ENCODE measurements around the gene MYRFL.
A peak's percentile ranks its signal among the peaks of the same experiment; 100 is the strongest.

The MYRFL gene

DNA sequence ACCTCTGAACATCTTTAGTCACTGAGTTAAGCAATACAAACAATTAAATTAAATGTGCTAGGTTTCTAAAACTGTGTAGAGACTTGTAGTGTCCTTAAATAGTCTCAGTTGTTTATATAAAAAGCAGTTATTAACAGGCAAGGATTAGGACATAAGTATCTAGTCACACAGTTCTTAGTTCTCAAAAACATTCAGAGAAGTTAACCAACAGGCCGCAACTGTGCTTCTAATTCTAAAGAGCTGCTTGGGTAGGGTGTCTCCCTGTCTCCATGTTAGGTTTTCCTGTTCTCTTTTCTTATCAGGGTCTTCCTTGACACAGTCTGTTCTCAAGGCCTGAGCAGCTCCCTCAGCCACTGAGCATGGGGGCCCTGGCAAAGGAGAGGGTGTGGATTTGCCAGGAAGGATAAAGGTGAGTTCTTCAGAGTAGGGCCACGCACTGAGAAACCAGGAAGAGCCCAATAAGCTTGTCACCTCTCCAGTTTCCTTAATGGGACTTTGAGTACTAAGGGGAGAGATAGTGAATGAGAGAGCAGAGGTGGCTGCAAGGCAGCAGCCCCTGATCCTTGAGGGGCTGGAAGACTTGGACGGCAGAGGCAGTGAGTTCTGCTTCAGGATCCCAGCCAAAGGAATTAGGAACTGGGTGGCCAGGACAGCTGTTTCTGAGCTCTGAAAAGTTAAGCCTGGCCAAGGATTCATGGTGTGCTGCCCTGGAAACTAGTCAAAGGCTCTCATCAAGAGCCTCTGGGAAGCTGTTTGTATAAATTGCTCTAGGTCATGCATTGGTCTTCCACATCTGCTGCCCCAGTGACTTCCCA lies 177.3 kb downstream of the MYRFL start:
- H3K27me3 Mint-ChIP-seq (ENCODE audit: low read depth), result no peaks in the 10 kb centered on the region
- H3K36me3 Mint-ChIP-seq (ENCODE audit: low read depth), result no peaks in the 10 kb centered on the region
- peak overlapping the region; percentile 66 to 80 (median 78) for H3K27ac Mint-ChIP-seq
- H3K4me1 Mint-ChIP-seq, result peaks cover 20% of the 10 kb centered on the region
- peaks cover 4% of the 10 kb centered on the region for H3K9me3 Mint-ChIP-seq
- peak overlapping the region; percentile 5 to 52 (median 32) for H3K4me3 Mint-ChIP-seq
- TF ChIP-seq, protein P1, sequence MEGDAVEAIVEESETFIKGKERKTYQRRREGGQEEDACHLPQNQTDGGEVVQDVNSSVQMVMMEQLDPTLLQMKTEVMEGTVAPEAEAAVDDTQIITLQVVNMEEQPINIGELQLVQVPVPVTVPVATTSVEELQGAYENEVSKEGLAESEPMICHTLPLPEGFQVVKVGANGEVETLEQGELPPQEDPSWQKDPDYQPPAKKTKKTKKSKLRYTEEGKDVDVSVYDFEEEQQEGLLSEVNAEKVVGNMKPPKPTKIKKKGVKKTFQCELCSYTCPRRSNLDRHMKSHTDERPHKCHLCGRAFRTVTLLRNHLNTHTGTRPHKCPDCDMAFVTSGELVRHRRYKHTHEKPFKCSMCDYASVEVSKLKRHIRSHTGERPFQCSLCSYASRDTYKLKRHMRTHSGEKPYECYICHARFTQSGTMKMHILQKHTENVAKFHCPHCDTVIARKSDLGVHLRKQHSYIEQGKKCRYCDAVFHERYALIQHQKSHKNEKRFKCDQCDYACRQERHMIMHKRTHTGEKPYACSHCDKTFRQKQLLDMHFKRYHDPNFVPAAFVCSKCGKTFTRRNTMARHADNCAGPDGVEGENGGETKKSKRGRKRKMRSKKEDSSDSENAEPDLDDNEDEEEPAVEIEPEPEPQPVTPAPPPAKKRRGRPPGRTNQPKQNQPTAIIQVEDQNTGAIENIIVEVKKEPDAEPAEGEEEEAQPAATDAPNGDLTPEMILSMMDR (IDR thresholded peaks at IDR 0.05; ENCODE audit: unreplicated experiment in 3 of 3), result no peak

GRCh38 chr12:70002912-70003255 lies 177.9 kb downstream of the MYRFL start:
- Mint-ChIP-seq H3K27me3 (ENCODE audit: low read depth) (no peaks in the 10 kb centered on the region), H3K36me3 (ENCODE audit: low read depth) (no peaks in the 10 kb centered on the region), H3K4me1 (peaks cover 20% of the 10 kb centered on the region), H3K9me3 (peaks cover 4% of the 10 kb centered on the region), H3K4me3 (peak overlapping the region; percentile 5 to 52 (median 32)), H3K27ac (peak overlapping the region; percentile 66 to 80 (median 78))
- TF ChIP-seq, protein P1 (IDR thresholded peaks at IDR 0.05; ENCODE audit: unreplicated experiment in 3 of 3), result no peak

- Mint-ChIP-seq H3K4me1 (peaks cover 20% of the 10 kb centered on the region), H3K27me3 (ENCODE audit: low read depth) (peaks cover 4% of the 10 kb centered on the region), H3K4me3 (no peak overlapping the region), H3K9me3 (peaks cover 22% of the 10 kb centered on the region), H3K27ac (no peak overlapping the region), H3K36me3 (ENCODE audit: low read depth) (no peaks in the 10 kb centered on the region)
- TF ChIP-seq, protein P1 (IDR thresholded peaks at IDR 0.05; ENCODE audit: unreplicated experiment in 3 of 3), result no peak
These were observed 181.0 kb downstream of the MYRFL start for GRCh38 chr12:70005864-70006618.

- TF ChIP-seq, protein P1 (IDR thresholded peaks at IDR 0.05; ENCODE audit: unreplicated experiment in 3 of 3), result no peak
- Mint-ChIP-seq H3K36me3 (ENCODE audit: low read depth) (peaks cover 4% of the 10 kb centered on the region), H3K4me1 (peaks cover 20% of the 10 kb centered on the region), H3K27ac (no peak overlapping the region), H3K9me3 (peaks cover 22% of the 10 kb centered on the region), H3K27me3 (ENCODE audit: low read depth) (peaks cover 4% of the 10 kb centered on the region), H3K4me3 (no peak overlapping the region)
These were observed 181.6 kb downstream of the MYRFL start for GRCh38 chr12:70006619-70006973.

DNA sequence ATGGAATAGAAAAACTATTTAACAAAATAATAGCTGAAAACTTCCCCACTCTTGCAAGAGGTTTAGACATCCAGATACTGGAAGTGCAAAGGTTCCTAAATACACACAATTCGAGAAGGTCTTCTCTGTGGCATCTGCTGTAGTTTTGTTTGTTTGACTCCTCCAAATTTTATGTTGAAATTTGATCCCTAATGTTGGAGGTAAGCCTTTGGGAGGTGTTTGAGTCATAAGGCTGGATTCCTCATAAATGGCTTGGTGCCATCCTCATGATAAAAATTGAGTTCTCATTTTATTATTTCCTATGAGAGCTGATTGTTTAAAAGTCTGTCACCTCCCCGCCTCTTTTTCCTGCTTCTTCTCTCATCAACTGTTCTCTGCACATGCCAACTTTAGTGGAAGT lies 182.7 kb downstream of the MYRFL start:
- Mint-ChIP-seq H3K27ac (no peak overlapping the region), H3K9me3 (peaks cover 23% of the 10 kb centered on the region), H3K4me3 (no peak overlapping the region), H3K36me3 (ENCODE audit: low read depth) (peaks cover 5% of the 10 kb centered on the region), H3K4me1 (peaks cover 10% of the 10 kb centered on the region), H3K27me3 (ENCODE audit: low read depth) (peaks cover 4% of the 10 kb centered on the region)
- TF ChIP-seq, protein P1 (IDR thresholded peaks at IDR 0.05; ENCODE audit: unreplicated experiment in 3 of 3), result no peak
